C4-2B (cell line): ENCODE data around the gene OR4D2.
"Not testable (repeated sequence)": the region's sequence is repeated elsewhere in the genome, so short reads cannot be mapped to it uniquely, and the experiment has no call there.

Experiments
- H3K27ac ChIP-seq: fragments of 450-650 bp; 2 replicates; pipeline ENCODE4 v1.5.1; 2017
- ZFX ChIP-seq: fragments of 450-650 bp; IDR thresholded peaks from 2 replicates; pipeline ENCODE4 v1.6.1; 2017
- TF ChIP-seq, protein P1 (sequence below): fragments of 450-650 bp; conservative IDR thresholded peaks from 2 replicates; pipeline ENCODE4 v1.5.1; 2017; ENCODE audit warnings: mild to moderate bottlenecking

Gene OR4D2

GRCh38 chr17:58141505-58141904 lies 25.3 kb upstream of the OR4D2 start:
- TF ChIP-seq ZFX, result no peak
- TF ChIP-seq, protein P1, sequence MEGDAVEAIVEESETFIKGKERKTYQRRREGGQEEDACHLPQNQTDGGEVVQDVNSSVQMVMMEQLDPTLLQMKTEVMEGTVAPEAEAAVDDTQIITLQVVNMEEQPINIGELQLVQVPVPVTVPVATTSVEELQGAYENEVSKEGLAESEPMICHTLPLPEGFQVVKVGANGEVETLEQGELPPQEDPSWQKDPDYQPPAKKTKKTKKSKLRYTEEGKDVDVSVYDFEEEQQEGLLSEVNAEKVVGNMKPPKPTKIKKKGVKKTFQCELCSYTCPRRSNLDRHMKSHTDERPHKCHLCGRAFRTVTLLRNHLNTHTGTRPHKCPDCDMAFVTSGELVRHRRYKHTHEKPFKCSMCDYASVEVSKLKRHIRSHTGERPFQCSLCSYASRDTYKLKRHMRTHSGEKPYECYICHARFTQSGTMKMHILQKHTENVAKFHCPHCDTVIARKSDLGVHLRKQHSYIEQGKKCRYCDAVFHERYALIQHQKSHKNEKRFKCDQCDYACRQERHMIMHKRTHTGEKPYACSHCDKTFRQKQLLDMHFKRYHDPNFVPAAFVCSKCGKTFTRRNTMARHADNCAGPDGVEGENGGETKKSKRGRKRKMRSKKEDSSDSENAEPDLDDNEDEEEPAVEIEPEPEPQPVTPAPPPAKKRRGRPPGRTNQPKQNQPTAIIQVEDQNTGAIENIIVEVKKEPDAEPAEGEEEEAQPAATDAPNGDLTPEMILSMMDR, result no peak
- H3K27ac ChIP-seq, result no peak overlapping the region

DNA sequence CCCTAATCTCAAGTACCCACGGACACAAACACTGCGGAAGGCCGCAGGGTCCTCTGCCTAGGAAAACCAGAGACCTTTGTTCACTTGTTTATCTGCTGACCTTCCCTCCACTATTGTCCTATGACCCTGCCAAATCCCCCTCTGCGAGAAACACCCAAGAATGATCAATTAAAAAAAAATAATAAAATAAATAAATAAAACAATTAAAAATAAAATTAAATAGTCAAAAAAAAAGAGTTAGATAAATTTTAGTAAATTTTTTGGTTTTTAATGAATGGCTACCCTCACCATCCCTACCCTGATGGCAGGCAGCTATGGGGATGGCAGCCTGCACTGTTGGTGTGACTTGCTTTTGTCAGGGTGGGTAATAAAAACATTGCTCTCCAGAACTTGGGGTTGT lies 23.4 kb upstream of the OR4D2 start:
- H3K27ac ChIP-seq, result not testable (repeated sequence)

- H3K27ac ChIP-seq, result no peak overlapping the region
- TF ChIP-seq ZFX, result no peak
- TF ChIP-seq, protein P1, result no peak
Measured at GRCh38 chr17:58144801-58145200, 22.0 kb upstream of the OR4D2 start.

- H3K27ac ChIP-seq, result no peak within 1 kb of the TSS
- TF ChIP-seq ZFX, result no peak
- TF ChIP-seq, protein P1, result no peak
Measured at GRCh38 chr17:58147930-58148434, 18.8 kb upstream of the OR4D2 start, which contains the start of gene OR4D1. TSS of gene OR4D1 (plus strand) at chr17:58148384. CDS start at chr17:58155154, 6,770 bp downstream.

- no peak for TF ChIP-seq ZFX
- TF ChIP-seq, protein P1, result no peak
Measured at GRCh38 chr17:58148609-58149008, 18.2 kb upstream of the OR4D2 start.

GRCh38 chr17:58150394-58150793 lies 16.4 kb upstream of the OR4D2 start:
- no peak overlapping the region for H3K27ac ChIP-seq
- TF ChIP-seq ZFX, result no peak
- TF ChIP-seq, protein P1, result no peak

More at GRCh38 chr17:58148609-58149008, 18.2 kb upstream of the OR4D2 start:
- H3K27ac ChIP-seq, result no peak overlapping the region

DNA sequence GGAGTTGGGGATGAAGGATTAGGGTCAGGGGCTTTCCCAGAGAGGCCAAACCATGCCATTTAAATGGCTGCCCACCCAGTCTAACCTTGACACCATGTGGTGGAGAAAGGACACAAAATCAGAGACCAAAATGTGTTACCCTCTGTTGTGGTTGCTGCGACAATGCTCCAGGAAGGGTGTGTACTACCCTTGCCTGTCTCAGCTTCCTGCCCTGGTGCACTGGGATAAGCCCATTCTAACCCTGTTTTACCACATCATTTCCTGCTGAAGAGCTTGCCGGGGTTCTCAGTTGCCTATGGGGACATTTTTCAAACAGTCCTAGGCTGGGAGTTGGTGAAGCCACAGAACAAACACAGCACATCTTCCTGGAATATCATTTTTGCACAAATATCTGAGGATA lies 13.7 kb upstream of the OR4D2 start:
- TF ChIP-seq, protein P1, result no peak
- no peak for TF ChIP-seq ZFX
- H3K27ac ChIP-seq, result no peak overlapping the region

DNA sequence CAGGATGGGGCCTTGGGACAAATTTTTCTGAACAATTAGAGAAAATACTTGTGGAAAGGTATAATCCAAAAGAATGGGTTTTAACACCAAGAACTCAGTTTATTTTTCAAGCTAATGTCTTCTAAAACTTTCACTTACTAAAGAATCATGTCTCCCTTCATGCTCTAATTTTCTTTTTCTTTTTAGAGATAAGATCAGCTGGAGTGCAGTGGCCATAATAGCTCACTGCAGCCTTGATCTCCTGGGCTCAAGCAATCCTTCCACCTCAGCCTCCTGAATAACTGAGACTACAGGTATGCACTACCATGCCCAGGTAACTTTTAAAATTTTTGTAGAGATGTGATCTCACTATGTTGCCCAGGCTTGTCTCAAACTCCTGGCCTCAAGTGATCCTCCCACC lies 13.1 kb upstream of the OR4D2 start:
- TF ChIP-seq, protein P1, result no peak; the same call in 1 of the 2 replicates
- TF ChIP-seq ZFX, result no peak
- no peak overlapping the region for H3K27ac ChIP-seq
